ENCODE data around the gene IGLL5.

DNA sequence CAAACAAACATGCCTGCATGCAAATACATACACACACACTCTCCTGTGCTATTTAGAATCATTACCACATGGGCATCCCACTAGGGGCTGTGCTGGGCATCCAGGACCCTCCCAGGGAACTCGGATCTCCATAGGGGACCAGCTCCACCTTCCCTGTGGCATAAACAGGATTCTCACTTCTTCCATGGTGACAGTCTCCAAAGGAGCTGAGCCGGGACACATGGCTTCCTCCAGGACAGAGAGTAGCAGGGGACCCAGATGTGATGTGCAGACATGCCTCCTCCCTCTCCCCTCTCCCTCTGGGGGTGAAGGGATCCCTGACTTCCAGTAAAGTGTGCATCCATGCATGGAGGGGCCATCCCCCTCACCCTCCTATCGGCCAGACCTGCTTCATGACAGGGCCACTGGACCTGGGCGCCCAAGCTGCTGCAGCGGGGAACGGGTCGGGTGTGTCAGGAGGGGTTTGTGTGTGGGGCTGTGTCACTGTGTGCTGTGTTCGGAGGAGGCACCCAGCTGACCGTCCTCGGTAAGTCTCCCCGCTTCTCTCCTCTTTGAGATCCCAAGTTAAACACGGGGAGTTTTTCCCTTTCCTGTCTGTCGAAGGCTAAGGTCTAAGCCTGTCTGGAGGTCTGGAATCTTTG, 33.4 kb downstream of the IGLL5 start:
- TF ChIP-seq EP300 (IDR thresholded peaks at IDR 0.05) (no peak), POLR2A (IDR thresholded peaks at IDR 0.05) (no peak)

All from ovary (tissue), 1 donor.